Gastroesophageal sphincter (tissue), 4 donors: ENCODE measurements around the gene LAMC2. TPM values are rescaled to one million over a fixed set of nuclear protein-coding genes. Genes with fewer than 3 reads are reported as not detected.
A peak's percentile ranks its signal among the peaks of the same experiment; 100 is the strongest.

Experiments
- ATAC-seq: fragments of 150-250 bp; one replicate; pipeline ENCODE4 v1.9.1; 2016; ENCODE audit warnings: mild to moderate bottlenecking, moderate library complexity
- H3K27ac ChIP-seq, 4 donors: fragments of 200-600 bp; sonication (generic) in 3 of 4; 1 replicate in 3 of 4; 2 replicates in 1 of 4; pipeline ENCODE4 v1.5.1; 2016 to 2019
- H3K27me3 ChIP-seq: fragments of 200-600 bp; sonication (generic); one replicate; pipeline ENCODE4 v1.5.1; 2019
- H3K36me3 ChIP-seq, 2 donors: fragments of 200-600 bp; sonication (generic); one replicate each; pipeline ENCODE4 v1.5.1; 2019; ENCODE audit warnings: control low read depth in 1 of 2
- H3K4me1 ChIP-seq, 3 donors: fragments of 200-600 bp; sonication (generic); 1 replicate in 2 of 3; 2 replicates in 1 of 3; pipeline ENCODE4 v1.5.1; 2016 to 2019; ENCODE audit warnings: control low read depth in 2 of 3
- H3K4me3 ChIP-seq, 2 donors: fragments of 200-600 bp; sonication (generic); one replicate each; pipeline ENCODE4 v1.5.1; 2019; ENCODE audit warnings: mild to moderate bottlenecking in 1 of 2, moderate library complexity in 1 of 2
- H3K9me3 ChIP-seq, 3 donors: fragments of 200-600 bp; sonication (generic); one replicate each; pipeline ENCODE4 v1.5.1; 2017 to 2019; ENCODE audit warnings: control low read depth in 2 of 3
- EP300 ChIP-seq: sonication (generic); formaldehyde crosslinking; IDR thresholded peaks from one replicate; pipeline ENCODE4 v1.6.1; 2017; ENCODE audit warnings: antibody characterized with exemption, mild to moderate bottlenecking
- POLR2A ChIP-seq, 2 donors: fragments of 450-650 bp; IDR thresholded peaks; one replicate each; pipeline ENCODE4 v1.6.1; 2017; ENCODE audit warnings: antibody characterized with exemption in 2 of 2, mild to moderate bottlenecking in 2 of 2, moderate library complexity in 1 of 2
- POLR2AphosphoS5 ChIP-seq: sonication (generic); formaldehyde crosslinking; IDR thresholded peaks from one replicate; pipeline ENCODE4 v1.6.1; 2017; ENCODE audit warnings: antibody characterized with exemption
- WGBS, 2 donors: methylation state at CpG; one replicate each; pipeline ENCODE4 v1.1.5; 2018; ENCODE audit warnings: low coverage in 1 of 2; 5-methylcytosine and 5-hydroxymethylcytosine counted together
- total RNA-seq, 4 donors: library from RNA; depleted of rRNA; stranded (reverse); fragments of >200 nt; gene quantifications; one replicate each; pipeline ENCODE4 v1.1.0, GENCODE V29; 2016
- TF ChIP-seq, protein P1 (sequence below), 4 experiments: fragments of 200-600 bp in 2 of 4; fragments of 450-650 bp in 2 of 4; sonication (generic) in 1 of 4; IDR thresholded peaks; one replicate each; pipeline ENCODE4 v1.5.1; 2017 to 2019; ENCODE audit warnings: antibody characterized with exemption in 4 of 4, mild to moderate bottlenecking in 2 of 4, moderate library complexity in 2 of 4

Gene LAMC2
- total RNA-seq, 4 donors from 2014 or later = 10.2 to 43.4 (median 18.4) TPM

DNA sequence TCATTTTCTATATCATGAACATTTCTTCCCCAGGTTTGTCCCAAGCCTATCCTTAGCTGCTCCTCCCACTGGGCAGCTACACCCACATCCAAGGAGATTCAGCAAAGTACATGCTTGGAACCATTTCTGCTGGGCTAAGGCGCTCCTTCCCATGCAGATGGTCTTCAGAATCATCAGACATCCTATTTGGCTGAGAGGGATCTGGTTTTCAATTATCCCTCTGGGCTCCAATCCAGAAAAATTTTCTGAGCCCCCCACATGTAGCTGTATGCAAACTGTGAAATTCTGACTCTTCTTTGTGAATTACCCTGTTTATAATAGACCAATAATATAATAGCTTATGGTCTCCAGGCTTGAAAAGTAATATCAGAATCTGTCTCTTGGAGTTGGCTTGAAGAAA lies 99.2 kb downstream of the LAMC2 start:
- no peak for ATAC-seq
- Histone ChIP-seq H3K36me3 (no peaks in the 10 kb centered on the region), H3K9me3 (no peaks in the 10 kb centered on the region), H3K27me3 (no peaks in the 10 kb centered on the region), H3K4me1 (peaks cover 0 to 29% (median 15%) of the 10 kb centered on the region in 3 donors), H3K4me3 (no peak overlapping the region), H3K27ac (no peak overlapping the region)
- WGBS, 2 donors = 100% methylated on average over 1 of the region's 1 CpG; no CpG with 5 or more reads in 1 of the 2 donors
- TF ChIP-seq, protein P1, sequence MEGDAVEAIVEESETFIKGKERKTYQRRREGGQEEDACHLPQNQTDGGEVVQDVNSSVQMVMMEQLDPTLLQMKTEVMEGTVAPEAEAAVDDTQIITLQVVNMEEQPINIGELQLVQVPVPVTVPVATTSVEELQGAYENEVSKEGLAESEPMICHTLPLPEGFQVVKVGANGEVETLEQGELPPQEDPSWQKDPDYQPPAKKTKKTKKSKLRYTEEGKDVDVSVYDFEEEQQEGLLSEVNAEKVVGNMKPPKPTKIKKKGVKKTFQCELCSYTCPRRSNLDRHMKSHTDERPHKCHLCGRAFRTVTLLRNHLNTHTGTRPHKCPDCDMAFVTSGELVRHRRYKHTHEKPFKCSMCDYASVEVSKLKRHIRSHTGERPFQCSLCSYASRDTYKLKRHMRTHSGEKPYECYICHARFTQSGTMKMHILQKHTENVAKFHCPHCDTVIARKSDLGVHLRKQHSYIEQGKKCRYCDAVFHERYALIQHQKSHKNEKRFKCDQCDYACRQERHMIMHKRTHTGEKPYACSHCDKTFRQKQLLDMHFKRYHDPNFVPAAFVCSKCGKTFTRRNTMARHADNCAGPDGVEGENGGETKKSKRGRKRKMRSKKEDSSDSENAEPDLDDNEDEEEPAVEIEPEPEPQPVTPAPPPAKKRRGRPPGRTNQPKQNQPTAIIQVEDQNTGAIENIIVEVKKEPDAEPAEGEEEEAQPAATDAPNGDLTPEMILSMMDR (IDR thresholded peaks at IDR 0.05) = no peak
- TF ChIP-seq POLR2AphosphoS5 = no peak
- TF ChIP-seq POLR2A (IDR thresholded peaks at IDR 0.05) = no peak
- no peak for TF ChIP-seq EP300

DNA sequence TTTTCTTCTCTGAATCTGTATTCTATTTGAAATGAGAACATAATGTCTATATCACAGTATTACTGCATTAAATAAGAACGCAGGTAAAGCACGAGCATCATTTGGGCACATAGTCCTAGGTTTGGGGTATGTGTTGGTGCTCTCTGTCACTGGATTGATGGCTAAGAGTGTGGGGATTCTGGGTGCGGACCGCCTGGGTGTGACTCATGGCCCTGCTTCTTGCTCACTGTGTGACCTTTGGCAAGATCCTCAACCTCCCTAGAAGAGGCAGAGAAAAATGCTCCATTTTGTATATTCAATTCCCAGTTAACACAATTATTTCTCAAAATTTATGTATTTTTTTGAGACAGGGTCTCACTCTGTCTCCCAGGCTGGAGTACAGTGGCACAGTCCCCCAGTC lies 99.7 kb downstream of the LAMC2 start:
- Histone ChIP-seq H3K27ac (no peak overlapping the region), H3K4me3 (no peak overlapping the region), H3K4me1 (peaks cover 0 to 29% (median 15%) of the 10 kb centered on the region in 3 donors), H3K36me3 (no peaks in the 10 kb centered on the region), H3K27me3 (no peaks in the 10 kb centered on the region), H3K9me3 (no peaks in the 10 kb centered on the region)
- TF ChIP-seq POLR2A (IDR thresholded peaks at IDR 0.05) (no peak), POLR2AphosphoS5 (no peak), EP300 (no peak)
- TF ChIP-seq, protein P1 (IDR thresholded peaks at IDR 0.05) = no peak
- 60% methylated on average over 2 to 3 of the region's 4 CpGs for WGBS, 2 donors
- no peak for ATAC-seq

DNA sequence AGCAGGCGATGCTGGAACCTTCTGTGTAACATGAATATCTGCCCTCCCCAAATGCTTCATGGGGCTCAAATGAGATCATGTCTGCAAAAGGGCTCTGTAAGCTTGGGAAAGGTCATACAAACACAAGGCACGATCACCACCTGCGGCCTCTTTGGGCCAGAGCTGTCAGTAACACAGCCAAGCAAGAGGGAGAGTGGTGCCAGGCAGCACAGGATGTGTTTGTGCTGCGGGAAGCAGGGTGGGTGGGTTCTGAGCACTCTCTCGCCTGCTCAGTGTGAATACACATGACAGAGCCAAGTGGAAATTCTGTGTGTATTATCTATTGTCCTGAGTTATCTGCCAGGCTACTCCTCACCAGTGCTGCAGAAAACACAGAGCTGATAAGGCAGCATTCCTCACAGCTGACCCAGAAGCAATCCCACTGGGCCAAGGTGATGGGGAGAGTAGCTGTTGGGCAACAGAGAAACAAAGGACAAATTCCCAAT lies 101.2 kb downstream of the LAMC2 start:
- peaks cover 0 to 27% (median 13%) of the 10 kb centered on the region in 3 donors for H3K4me1 ChIP-seq
- TF ChIP-seq POLR2A (IDR thresholded peaks at IDR 0.05) = no peak
- TF ChIP-seq EP300 = no peak
- peak; percentile 54 for TF ChIP-seq POLR2AphosphoS5
- TF ChIP-seq, protein P1 (IDR thresholded peaks at IDR 0.05) = no peak
- ATAC-seq = peak; percentile 61
- peak overlapping the region in 3 of 4 donors; percentile 5 to 53 (median 18) for H3K27ac ChIP-seq
- no peaks in the 10 kb centered on the region for H3K36me3 ChIP-seq
- H3K4me3 ChIP-seq = no peak overlapping the region
- 10% methylated on average over 4 of the region's 5 CpGs; no CpG with 5 or more reads in 1 of the 2 donors for WGBS, 2 donors
- no peaks in the 10 kb centered on the region for H3K27me3 ChIP-seq
- no peaks in the 10 kb centered on the region for H3K9me3 ChIP-seq

DNA sequence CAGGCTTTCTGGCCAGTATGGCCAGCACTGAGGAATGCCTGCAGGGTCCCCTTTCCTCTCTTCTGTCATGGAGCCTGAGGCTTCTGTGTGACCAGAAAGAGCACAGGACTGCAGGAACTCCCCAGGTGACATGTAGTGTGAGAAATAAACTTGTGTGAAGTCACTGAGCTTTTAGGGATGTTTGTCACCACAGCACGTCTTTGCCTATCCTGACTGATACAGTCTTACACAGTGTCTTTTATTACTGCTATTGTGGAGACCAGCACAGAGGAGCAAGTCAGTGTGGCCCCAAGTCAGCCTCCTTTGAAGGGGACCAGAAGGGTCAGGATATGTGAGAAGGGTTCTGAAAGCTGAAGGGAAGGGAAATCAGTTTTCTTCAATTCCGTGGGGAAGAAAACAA lies 102.5 kb downstream of the LAMC2 start:
- Histone ChIP-seq H3K36me3 (no peaks in the 10 kb centered on the region), H3K9me3 (no peaks in the 10 kb centered on the region), H3K27me3 (no peaks in the 10 kb centered on the region), H3K4me3 (no peak overlapping the region), H3K27ac (no peak overlapping the region), H3K4me1 (peaks cover 0 to 23% (median 10%) of the 10 kb centered on the region in 3 donors)
- ATAC-seq = no peak
- 77 to 100% methylated on average over 1 to 2 of the region's 2 CpGs for WGBS, 2 donors
- TF ChIP-seq, protein P1 (IDR thresholded peaks at IDR 0.05) = no peak
- TF ChIP-seq POLR2AphosphoS5 = no peak
- TF ChIP-seq EP300 = no peak
- no peak for TF ChIP-seq POLR2A (IDR thresholded peaks at IDR 0.05)

DNA sequence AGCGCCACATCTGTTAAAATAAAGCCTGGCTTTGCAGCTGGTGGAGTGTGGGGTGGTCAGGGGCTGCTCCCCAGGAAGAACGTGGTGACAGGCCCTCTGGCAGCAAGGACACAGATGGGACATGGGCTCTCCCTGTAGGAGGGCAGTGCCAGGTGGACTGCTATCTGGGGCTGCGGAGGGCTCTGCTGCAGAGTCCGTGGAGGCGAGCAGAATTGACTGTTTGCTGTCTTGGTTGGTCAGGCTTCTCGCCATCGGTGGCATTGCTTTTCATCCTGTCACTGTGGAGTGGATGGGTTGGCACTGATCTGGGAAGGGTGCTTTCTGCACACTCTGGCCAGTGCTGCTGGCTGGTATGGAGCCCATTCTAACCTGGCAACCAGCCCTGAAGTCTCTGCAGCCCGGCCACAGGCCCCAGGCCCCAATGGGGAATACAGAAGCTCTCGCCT lies 103.0 kb downstream of the LAMC2 start:
- Histone ChIP-seq H3K4me3 (no peak overlapping the region), H3K9me3 (no peaks in the 10 kb centered on the region), H3K4me1 (peaks cover 0 to 23% (median 10%) of the 10 kb centered on the region in 3 donors), H3K27ac (peak overlapping the region in 1 of 4 donors; percentile 1), H3K36me3 (no peaks in the 10 kb centered on the region), H3K27me3 (no peaks in the 10 kb centered on the region)
- TF ChIP-seq, protein P1 (IDR thresholded peaks at IDR 0.05) = no peak
- TF ChIP-seq POLR2A (IDR thresholded peaks at IDR 0.05) (no peak), EP300 (no peak), POLR2AphosphoS5 (no peak)
- no peak for ATAC-seq
- WGBS, 2 donors = 100% methylated on average over 1 of the region's 9 CpGs; no CpG with 5 or more reads in 1 of the 2 donors
